T-helper 9 cell (primary cell): ENCODE measurements around the gene DIP2C.
"Not testable (repeated sequence)": the region's sequence is repeated elsewhere in the genome, so short reads cannot be mapped to it uniquely, and the experiment has no call there.

Experiments
- DNase-seq: peaks from one replicate; pipeline ENCODE4 v3.0.0-alpha.2; 2020

DIP2C gene

DNA sequence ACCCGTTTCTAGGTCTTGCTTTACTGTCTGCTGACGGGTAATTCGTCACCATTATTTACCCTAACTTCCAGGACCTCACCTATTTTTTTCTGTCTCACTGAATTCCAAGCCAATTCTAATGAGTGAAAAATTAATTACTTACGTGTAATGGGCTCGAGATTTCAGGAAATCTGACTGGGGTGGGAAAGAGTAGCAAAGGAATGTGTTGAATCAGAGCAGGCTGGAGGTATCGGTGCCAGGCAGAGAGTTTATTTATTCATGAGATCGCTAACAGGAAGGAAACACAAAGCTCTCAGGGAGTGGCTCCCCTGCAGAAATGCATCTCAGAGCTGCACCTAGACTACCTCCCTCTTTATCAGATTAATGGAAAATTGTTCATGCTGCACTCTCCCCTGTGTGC, 4.0 kb upstream of the DIP2C start:
- no peak for DNase-seq

DNA sequence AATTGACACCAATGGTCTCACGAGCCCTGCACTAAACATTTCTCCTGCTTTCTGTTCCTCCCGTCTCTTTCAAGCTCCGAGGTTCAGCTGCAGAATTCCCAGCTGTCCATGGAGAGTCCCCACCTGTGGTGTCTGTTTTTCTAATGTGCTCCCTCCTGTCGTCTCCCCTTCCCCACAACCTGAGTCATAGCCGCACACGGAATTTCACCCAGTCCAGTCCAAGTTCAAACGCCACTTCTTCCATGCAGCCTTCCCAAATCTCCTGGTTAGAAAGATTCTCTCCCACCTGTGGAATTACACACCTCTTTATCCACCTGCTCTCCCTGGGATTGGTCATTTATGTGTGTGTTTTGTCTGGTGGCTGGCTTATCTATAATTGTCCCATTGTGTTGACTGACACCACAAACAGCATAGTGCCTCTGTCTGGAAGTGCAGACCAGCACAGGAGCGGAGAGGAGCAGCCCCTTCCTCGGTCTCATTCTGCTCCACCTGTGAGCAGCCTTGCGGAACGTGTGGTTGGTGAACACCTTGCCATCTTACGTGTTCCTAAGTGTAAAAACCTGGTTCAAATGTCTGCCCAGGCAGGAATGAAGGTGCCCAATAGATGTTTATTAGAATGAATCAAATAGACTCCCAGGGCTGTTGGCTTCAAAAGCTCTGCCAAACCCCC, 3.3 kb upstream of the DIP2C start:
- no peak for DNase-seq

DNA sequence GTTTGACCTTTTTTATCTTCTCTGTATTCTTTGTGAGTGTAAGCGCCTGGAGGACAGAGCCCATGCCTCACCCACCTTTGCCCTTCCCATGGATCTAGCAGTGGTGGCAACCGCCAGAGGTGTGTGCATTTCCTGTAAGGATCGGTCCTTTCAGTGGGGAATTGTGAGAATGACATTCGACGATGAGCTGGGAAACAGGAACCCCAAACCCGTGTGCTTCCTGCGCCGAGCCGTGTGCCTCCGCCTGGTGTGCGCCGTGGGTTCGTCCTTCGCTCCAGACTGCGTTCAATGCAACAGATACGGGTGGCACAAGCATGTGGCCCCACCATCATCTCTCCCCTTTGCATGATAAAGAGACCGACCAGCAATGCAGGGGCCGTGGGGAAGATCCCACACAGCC, 1.7 kb upstream of the DIP2C start:
- DNase-seq = no peak

DNA sequence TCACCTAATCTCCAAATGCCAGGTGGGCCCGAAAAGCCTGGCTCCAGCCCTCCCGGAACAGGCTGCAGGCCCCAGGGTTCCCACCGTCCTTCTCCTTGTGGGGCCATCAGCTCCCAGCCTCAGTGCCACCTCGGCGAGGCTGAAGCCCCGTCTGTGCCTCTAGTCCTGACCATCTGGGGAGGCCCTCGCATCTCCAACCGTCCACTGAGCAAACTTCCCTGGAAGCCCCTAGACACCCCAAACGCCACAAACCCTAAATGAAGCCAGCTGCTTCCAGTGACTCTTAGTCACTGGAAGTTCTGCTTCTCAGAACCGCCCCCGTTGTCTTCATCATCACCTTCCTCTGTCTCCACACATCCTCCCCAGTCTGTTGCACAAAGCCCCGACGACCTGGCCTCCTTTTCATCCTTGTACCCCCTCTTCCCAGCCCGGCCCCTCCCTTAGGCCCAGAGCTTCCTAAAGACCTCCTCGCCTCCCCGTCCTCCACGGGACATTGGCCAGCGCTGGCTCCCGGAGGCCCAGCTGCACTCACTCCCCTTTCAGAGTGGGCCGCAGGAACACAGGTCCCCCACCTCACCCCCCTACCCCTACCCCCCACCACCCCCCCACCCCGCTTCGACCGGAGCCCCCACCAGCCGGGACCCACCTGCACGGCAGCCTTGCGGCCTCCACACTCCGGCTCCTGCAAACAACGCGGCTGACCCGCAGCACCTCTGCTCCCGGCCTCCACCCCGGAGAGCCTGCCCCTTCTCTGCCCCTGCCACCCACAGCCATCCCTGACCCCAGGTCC, 1.1 kb upstream of the DIP2C start:
- DNase-seq = no peak

DNA sequence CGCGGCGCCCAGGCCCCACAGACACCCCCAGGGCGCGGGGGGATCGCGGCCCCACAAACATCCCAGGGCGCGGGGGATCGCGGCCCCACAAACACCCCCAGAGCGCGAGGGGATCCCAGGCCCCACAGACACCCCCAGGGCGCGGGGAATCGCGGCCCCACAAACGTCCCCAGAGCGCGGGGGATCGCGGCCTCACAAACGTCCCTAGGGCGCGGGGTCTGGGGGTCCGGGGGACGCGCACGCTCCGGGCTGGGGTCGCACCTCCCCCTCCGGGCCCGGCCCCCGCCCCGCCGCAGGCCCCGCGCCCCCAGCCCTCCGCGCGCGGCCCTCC, 382 bp downstream of the DIP2C start:
- DNase-seq = no peak

DNA sequence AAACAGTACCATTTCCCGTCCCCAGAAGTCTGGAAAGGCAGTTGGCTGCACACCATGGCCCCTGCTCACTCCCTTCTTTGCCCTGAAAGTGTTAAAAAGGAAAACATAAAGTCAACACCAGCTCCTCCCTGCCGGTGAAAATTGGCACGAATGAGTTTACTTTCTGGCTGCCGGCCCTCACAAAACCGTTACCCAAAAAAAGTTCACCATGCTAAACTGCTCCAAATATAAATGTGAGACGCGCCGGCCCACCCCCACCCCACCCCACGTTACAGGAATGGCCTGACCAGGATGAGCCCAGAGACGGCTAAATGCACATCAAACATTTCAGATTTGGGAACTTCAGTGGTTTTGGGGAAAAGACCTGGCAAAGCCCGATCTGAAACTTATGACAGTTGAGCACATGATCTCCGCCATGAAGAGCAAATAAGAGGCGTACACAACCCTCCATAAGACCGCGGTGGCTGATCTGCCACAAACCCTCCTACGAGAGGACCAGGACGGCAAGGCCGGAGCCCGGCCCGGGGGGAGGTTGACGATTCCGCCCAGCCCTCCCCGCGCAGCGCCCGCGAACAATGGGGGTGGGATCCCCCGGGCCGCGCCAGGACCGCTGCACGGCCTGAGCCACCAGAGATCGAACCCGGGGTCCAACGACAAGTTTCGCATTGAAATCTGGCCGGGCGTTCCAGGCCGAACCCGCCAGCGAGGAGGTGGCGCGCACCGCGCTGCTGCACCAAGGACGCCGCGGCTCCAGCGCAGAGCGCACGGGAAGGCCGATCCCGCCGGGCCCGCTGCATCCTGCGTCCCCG, 952 bp downstream of the DIP2C start:
- DNase-seq = no peak

DNA sequence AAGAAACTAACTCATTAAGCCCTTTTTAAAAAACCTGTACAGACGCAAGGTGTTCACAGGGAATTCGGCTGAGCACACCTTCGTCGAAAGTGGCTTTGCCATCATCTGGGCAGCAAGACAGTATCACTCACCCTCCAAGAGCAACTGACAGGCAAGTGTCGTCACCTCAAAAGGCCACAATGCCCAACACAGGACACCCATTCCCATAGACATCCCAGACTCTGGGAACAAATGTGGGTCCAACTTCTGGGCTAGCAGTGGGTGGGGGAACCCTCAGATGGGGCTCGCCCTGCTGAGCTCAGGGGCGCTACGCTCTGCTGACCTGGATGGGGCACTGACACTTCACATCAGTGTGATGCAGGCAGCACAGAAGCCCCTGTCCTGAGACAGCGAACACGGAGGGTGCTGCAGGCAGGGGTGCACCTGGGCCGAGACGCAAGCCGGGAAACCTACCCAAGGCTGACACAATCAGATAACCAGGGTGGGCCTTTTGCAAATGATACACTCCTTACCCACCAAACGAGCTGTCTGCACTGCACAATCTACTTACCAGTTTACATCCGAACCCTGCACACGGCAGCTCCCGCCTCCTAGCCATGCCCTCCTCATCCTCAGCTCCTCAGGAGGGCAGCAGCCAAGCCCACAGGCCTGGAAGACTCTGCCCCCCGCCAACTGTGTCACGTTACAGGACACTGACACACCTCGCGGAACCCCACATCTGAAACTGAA, 1.7 kb downstream of the DIP2C start:
- no peak for DNase-seq

DNA sequence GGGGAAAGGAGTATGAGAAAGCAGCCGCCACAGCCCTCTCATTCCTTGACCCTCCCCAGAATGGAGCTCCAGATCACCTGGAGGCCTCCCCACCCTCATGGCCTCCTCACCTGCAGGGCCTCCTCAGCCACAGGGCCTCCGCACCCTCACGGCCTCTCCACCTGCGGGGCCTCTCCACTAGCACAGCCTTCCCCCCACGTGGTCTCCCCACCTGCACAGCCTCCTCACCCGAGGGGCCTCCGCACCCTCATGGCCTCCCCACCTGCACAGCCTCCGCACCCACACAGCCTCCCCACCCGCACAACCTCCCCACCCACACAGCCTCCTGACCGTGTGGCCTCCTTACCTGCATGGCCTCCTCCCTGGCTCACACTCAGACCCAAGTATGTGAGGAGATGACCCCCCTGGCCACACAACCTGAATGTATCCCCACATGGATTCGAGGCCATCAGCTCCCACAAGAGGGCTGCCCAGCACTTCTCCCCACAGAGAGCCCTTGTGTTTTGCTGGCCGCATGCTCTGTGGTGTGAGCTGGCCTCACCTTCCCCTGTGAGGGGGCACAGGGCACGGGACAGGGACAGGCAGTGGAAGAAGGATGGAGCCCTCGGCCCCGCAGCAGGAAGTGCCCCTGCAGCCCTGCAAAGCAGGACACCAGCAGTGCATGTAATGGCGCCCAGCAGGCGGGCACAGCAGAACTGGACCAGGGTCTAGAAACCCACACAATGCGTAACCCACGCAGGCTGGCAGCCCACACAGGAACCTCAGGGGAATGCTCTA, 3.1 kb downstream of the DIP2C start:
- DNase-seq = no peak

DNA sequence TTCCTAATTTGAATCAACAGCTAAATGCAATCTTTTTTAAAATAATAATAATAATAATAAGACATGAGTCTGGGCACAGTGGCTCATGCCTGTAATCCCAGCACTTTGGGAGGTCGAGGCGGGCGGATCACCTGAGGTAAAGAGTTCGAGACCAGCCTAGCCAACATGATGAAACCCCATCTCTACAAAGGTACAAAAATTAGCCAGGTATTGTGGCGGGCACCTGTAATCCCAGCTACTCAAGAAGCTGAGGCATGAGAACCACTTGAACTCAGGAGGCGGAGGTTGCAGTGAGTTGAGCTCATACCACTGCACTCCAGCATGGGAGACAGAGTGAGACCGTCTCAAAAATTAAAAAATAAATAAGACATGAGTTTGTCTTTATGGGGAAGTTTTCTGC, 3.9 kb downstream of the DIP2C start:
- no peak for DNase-seq

DNA sequence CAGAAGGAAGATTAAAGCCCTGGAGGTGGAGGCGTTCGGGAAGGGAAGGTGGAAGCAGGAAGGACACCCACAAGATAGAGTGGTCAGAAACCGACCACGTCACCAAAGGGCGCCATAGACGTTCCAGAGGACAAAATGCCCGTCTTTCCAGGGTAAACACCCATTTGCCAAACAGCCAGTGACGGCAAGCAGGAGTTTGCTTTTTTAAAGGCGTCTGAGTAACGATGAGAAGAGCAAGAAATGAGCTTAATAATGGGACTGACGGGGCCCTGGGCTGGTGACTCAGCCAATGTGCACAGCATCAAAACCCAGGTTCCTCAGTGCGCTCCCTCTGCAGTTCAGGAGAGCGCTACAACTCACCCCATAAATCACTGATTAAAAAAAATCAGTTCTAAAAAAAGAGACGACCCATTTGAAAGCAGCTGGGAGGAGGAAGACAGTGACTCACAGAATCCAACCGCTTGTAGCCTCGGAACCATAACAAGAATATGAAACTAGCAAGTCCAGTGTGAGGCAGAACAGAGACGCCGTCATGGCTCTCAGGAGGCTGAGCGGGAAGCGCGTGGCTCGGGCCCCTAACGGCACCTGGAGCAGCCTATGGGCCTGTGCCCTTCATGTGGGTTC, 5.9 kb downstream of the DIP2C start:
- DNase-seq = no peak

DNA sequence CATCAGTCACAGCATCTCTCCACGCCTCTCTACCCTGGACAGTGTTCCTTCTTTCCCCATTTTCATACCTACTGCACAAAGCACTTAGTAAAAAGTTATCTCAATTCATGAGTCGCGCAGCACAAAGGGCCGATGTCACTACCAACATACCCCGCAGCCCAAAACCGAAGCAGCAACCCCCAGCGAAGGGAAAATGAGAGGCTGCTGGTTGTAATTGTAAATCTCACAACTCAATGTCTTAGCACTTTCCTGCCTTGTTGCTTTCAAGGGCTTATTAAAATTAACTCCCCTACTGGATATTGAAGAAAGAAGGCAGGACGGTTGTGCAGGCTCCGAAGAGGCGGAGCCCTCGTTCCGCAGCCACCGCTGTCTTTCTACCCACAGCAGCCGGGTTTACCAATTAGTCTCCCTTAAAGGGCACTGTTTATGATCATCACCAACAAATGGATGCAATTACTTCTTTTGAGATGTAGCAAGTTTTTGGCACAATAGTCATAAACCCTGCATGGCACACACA, 6.5 kb downstream of the DIP2C start:
- no peak for DNase-seq

DNA sequence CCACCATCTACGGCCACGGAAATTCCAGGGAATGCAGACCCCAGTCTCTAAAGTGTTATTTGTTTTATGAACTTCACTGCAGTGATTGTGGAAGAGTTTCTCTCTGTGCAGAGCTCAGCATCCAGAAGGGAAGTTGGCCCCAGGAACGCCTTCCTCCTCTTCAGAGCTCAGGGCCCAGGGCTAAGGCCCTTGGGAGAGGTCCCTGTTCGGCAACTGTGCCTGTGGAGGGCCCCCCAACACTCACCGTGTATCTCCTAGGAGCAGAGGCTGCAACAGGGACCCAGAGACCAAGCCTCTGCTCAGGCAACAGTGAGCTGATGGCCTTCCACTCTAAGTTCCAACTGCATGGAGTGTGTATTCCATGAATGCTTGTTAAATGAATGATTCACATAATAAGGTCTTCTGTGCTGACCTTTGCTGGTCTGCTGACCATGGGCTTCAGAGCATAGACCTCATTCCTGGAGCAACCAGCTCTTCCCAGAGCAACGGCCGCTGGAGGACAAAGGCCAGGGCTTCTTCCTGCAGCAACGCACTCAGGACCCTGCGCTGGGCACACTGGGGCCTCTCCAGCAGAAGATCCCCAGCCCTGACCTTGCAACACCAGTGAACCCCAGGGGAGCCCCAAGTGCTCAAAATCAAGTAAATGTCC, 7.7 kb downstream of the DIP2C start:
- DNase-seq = no peak

DNA sequence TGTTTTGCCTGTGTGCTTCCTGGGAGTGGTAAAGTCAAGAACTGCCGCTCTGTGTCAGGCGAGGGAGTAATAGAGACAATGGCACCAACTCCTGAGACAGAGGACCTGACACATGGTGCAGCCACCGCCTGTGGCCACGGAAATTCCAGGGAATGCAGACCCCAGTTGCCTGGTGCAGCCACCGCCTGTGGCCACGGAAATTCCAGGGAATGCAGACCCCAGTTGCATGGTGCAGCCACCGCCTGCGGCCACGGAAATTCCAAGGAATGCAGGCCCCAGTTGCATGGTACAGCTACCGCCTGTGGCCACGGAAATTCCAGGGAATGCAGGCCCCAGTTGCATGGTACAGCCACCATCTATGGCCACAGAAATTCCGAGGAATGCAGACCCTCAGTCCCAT, 8.7 kb downstream of the DIP2C start:
- no peak for DNase-seq

DNA sequence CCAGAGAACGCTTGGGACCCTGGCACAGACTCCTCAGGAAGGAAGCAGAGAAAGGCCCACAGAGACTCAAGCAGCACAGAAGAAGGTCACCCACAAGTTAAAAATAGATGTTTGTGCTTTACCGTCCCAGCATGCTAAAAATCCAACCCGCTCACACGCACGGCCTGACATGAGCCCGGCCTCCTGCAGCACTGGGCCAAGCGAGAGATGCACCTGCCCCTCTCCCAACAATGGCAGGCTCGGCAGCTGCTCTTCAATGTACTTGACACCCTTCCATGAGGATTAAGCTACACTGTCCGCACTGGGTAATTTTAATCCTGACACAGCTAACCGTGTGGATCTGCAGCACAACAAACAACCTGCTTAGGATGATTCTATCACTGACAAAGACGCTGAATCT, 9.3 kb downstream of the DIP2C start:
- DNase-seq = no peak

DNA sequence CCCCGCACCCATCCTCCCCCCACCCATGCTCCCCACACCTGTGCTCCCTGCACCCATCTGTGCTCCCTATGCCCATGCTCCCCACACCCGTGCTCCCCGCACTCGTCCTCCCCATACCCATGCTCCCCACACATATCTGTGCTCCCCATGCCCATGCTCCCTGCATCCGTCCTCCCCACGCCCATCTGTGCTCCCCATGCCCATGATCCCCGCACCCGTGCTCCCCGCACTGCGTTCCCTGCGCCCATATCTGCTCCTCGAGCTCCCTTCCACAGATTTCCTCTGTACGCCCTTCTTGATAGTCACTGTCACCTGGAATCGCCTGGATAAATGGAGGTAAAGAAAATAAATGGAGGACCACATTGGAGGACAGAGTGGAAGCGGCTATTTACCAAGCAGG, 9.9 kb downstream of the DIP2C start:
- no peak for DNase-seq

DNA sequence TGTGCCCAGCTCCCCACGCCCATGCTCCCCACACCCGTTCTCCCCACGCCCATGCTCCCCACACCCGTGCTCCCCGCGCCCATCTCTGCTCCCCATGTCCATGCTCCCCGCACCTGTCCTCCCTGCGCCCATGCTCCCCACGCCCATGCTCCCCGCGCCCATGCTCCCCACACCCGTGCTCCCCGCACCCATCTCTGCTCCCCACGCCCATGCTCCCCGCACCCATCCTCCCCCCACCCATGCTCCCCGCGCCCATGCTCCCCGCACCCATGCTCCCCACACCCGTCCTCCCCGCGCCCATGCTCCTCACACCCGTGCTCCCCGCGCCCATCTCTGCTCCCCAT, 10.8 kb downstream of the DIP2C start:
- not testable (repeated sequence) for DNase-seq

DNA sequence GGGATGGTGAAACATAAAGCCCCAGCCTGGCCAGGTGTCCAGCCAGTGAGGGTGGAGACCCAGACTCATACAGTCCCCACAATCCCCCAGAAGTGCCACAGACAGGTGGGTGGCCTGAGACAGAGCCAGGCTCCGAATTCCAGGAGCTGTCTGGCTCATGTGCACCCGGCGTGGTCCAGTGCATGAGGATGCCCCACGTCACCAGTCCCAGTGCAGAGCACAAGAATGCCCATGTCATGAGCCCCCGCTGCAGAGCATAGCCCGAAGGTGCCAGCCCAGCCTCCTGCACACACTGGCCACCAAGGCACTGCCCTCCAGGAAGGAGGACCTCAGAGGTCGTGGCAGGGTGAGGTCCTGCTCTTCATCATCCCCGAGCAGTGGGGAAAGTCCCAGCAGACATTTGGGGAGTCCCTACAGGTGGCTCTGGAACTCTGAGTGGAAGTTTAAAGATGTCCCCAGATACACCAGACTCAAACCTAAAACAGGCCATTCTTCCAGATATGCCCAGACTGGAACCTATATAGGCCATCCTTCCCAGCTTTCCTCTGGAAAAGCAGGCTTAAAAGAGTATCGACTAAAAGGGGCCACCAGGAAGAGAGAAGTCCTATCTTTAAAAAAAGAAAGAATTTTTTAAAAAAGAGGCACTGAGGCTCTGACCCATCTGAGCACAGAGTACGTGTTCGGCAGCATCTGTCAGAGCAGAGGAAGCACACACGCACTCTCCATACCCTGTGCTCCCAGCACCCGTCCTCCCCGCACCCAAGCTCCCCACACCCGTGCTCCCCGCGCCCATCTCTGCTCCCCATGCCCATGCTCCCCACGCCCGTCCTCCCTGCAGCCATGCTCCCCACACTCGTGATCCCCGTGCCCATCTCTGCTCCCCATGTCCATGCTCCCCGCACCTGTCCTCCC, 11.5 kb downstream of the DIP2C start:
- no peak for DNase-seq

DNA sequence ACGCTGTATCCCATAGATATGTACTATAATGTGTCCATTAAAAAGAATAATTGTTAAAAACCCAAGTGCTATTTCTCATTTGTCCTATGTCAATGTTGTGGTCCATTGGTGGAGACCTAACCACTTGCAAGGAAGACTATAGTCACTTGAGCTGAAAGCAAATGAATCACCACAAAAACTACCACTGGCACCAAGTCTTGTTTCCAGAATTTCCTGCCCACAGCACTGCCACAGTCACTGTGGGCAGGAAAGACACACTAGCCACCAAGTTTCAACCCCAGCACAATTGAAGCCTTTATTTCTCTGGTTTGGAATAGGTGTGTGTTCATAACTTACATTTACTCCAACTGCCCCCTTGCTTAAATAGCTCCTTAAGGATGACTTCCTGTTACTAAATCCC, 12.4 kb downstream of the DIP2C start:
- no peak for DNase-seq

DNA sequence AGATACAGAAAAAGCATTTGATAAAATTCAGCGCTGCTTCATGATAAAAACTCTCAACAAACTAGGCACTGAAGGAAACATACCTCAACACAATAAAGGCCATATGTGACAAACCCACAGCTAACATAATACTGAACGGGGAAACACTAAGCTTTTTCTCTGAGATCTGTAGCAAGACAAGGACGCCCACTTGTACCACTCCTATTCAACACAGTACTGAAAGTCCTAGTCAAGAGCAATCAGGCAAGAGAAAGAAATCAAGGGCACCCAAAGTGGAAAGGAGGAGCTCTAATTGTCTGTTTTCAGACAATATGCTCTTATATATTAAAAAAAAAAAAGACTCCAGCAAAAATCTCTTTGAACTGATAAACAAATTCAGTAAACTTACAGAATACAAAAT, 13.3 kb downstream of the DIP2C start:
- DNase-seq = no peak

DNA sequence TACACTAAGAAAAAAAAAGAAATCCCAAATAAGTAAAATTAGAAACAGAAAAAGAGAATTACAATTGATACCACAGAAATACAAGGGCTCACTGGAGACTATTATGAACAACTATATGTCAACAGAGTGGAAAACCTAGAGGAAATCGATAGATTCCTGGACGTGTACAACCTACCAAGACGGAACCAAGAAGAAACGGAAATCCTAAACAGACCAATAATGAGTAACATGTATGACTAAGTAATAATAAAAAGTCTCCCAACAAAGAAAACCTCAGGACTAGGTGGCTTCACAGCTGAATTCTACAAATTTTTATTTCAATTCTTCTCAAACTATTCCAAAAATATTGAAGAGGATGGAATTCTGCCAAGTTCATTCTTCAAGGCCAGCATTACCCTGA, 13.9 kb downstream of the DIP2C start:
- no peak for DNase-seq
